GM12878 (cell line): ENCODE measurements around the gene OPCML. TPM values are rescaled to one million over a fixed set of nuclear protein-coding genes. Genes with fewer than 3 reads are reported as not detected.

Experiments
- ATAC-seq: fragments of 200-7000 bp; cut with Tn5 transposase; 3 replicates; pipeline ENCODE4 v1.9.1; 2020; ENCODE audit warnings: mild to moderate bottlenecking, moderate library complexity
- BruUV-seq: library from RNA; stranded (reverse); fragments of 400-500 nt; replicated peaks from 2 replicates; lab custom pipeline; 2021; lab: Mats Ljungman, UMichigan
- CTCF ChIA-PET: fragments of 300-600 bp; sonication (Branson Sonifier 250); formaldehyde crosslinking; extraction: SDS; loops from one replicate; lab custom pipeline; 2021; ENCODE audit warnings: inconsistent platforms; lab: Yijun Ruan, JAX
- POLR2A ChIA-PET: fragments of 350-600 bp; formaldehyde crosslinking; extraction: SDS; loops from one replicate; lab custom pipeline; 2021; ENCODE audit warnings: inconsistent platforms; lab: Charles Lee
- RAD21 ChIA-PET: fragments of 300-600 bp; sonication (Branson Sonifier 250); formaldehyde crosslinking; loops from one replicate; lab custom pipeline; 2023; ENCODE audit warnings: antibody characterized with exemption; ENCODE audit not compliant: unreplicated experiment; lab: Charles Lee
- SMC1A ChIA-PET: fragments of 300-600 bp; sonication (Branson Sonifier 250); formaldehyde crosslinking; loops from one replicate; lab custom pipeline; 2023; ENCODE audit not compliant: unreplicated experiment, uncharacterized antibody; lab: Charles Lee
- DNase-seq: peaks from one replicate; pipeline ENCODE4 v3.0.0-alpha.2; 2011; ENCODE audit warnings: low read depth, low spot score
- FAIRE-seq: peaks from 3 replicates; lab custom pipeline; 2011; peaks lifted over from hg19 to GRCh38; lab: Jason Lieb, UNC
- H2AFZ ChIP-seq: 2 replicates; pipeline ENCODE4 v1.6.0; 2011; ENCODE audit warnings: low read depth, low read length, control low read depth; ENCODE audit not compliant: control insufficient read depth
- H3K27ac ChIP-seq: 2 replicates; pipeline ENCODE4 v1.5.1; 2011; ENCODE audit warnings: control low read depth; ENCODE audit not compliant: control insufficient read depth, insufficient read depth
- H3K27me3 ChIP-seq, 2 experiments: replicated peaks in 1 of 2; 2 replicates each; pipeline versions ENCODE4 v1.6.0 to v1.6.1; 2011; ENCODE audit warnings: low read length in 1 of 2; ENCODE audit not compliant: control insufficient read depth in 2 of 2, insufficient read depth in 2 of 2
- H3K36me3 ChIP-seq, 2 experiments: 2 replicates each; pipeline ENCODE4 v1.5.1; 2011; ENCODE audit warnings: low read length in 1 of 2; ENCODE audit not compliant: control insufficient read depth in 2 of 2, insufficient read depth in 2 of 2
- H3K4me1 ChIP-seq: 2 replicates; pipeline ENCODE4 v1.6.1; 2011; ENCODE audit warnings: mild to moderate bottlenecking, low read length, moderate library complexity, mixed read lengths; ENCODE audit not compliant: control insufficient read depth, insufficient read depth
- H3K4me2 ChIP-seq: 2 replicates; pipeline ENCODE4 v1.6.0; 2011; ENCODE audit warnings: control low read depth; ENCODE audit not compliant: control insufficient read depth, insufficient read depth
- H3K4me3 ChIP-seq: fragments of 200-600 bp; sonication (generic); 2 replicates; pipeline ENCODE4 v1.5.1; 2016
- H3K79me2 ChIP-seq: 2 replicates; pipeline ENCODE4 v1.6.0; 2011; ENCODE audit warnings: low read length; ENCODE audit not compliant: control insufficient read depth, insufficient read depth
- H3K9ac ChIP-seq: 2 replicates; pipeline ENCODE4 v1.8.0; 2011; ENCODE audit warnings: low read length, control low read depth, mixed read lengths; ENCODE audit not compliant: control insufficient read depth, insufficient read depth
- H3K9me3 ChIP-seq: replicated peaks from 3 replicates; pipeline ENCODE4 v1.5.1; 2011; ENCODE audit warnings: mild to moderate bottlenecking, low read length; ENCODE audit not compliant: control insufficient read depth, insufficient read depth
- H4K20me1 ChIP-seq: 2 replicates; pipeline ENCODE4 v1.6.0; 2011; ENCODE audit not compliant: control insufficient read depth, insufficient read depth
- BCL3 ChIP-seq: IDR thresholded peaks from 2 replicates; pipeline ENCODE4 v1.6.1; 2011; ENCODE audit warnings: borderline replicate concordance, low read depth, mild to moderate bottlenecking, moderate library complexity, low read length; ENCODE audit not compliant: insufficient read depth, poor library complexity, severe bottlenecking
- BHLHE40 ChIP-seq, 2 experiments: fragments of 450-650 bp in 1 of 2; IDR thresholded peaks; 2 replicates each; pipeline ENCODE4 v1.6.1; 2011 to 2017; ENCODE audit warnings: low read depth in 2 of 2, borderline replicate concordance in 1 of 2, improper control_type of control experiment in 1 of 2, low read length in 1 of 2, mild to moderate bottlenecking in 1 of 2
- CEBPB ChIP-seq, 2 experiments: fragments of 150-350 bp in 1 of 2; IDR thresholded peaks; 2 replicates each; pipeline ENCODE4 v1.6.1; 2012 to 2014; ENCODE audit warnings: low read depth in 2 of 2, low read length in 2 of 2, borderline replicate concordance in 1 of 2, inconsistent platforms in 1 of 2
- MEF2A ChIP-seq: IDR thresholded peaks from 2 replicates; pipeline ENCODE4 v1.6.1; 2011; ENCODE audit warnings: low read depth, mild to moderate bottlenecking, low read length, moderate library complexity; ENCODE audit not compliant: insufficient read depth
- RAD51 ChIP-seq: fragments of 450-650 bp; IDR thresholded peaks from 2 replicates; pipeline ENCODE4 v1.6.1; 2016; ENCODE audit warnings: moderate library complexity, mild to moderate bottlenecking, inconsistent platforms
- RB1 ChIP-seq: fragments of 450-650 bp; formaldehyde crosslinking; IDR thresholded peaks from 2 replicates; pipeline ENCODE4 v1.6.1; 2017; ENCODE audit warnings: mild to moderate bottlenecking, borderline replicate concordance
- RFX5 ChIP-seq: IDR thresholded peaks from 2 replicates; pipeline ENCODE4 v1.6.1; 2011; ENCODE audit warnings: low read depth, low read length, improper control_type of control experiment
- SIX5 ChIP-seq: IDR thresholded peaks from 2 replicates; pipeline ENCODE4 v1.6.1; 2011; ENCODE audit warnings: mild to moderate bottlenecking, low read depth, low read length, moderate library complexity; ENCODE audit not compliant: severe bottlenecking
- TARDBP ChIP-seq: IDR thresholded peaks from 2 replicates; pipeline ENCODE4 v1.6.1; 2016; ENCODE audit warnings: borderline replicate concordance
- TBL1XR1 ChIP-seq: IDR thresholded peaks from 2 replicates; pipeline ENCODE4 v1.6.1; 2012; ENCODE audit warnings: low read depth, low read length, improper control_type of control experiment
- USF2 ChIP-seq: IDR thresholded peaks from 2 replicates; pipeline ENCODE4 v1.6.1; 2011; ENCODE audit warnings: low read depth, low read length, improper control_type of control experiment, borderline replicate concordance
- ZNF687 ChIP-seq: fragments of 450-650 bp; IDR thresholded peaks from 2 replicates; pipeline ENCODE4 v1.6.1; 2017; ENCODE audit warnings: mild to moderate bottlenecking, moderate library complexity
- WGBS: methylation state at CpG from one replicate; pipeline ENCODE4 v1.1.6; 2016; ENCODE audit warnings: low lambda C conversion rate; ENCODE audit not compliant: insufficient replicate concordance, insufficient coverage; ENCODE audit errors: missing lambda C conversion rate; 5-methylcytosine and 5-hydroxymethylcytosine counted together
- in situ Hi-C: fragments of 300-500 bp; cut with MboI; formaldehyde crosslinking; loops from 9 replicates; pipeline ENCODE4 v1.14.3; 2018; ENCODE audit warnings: mixed read lengths
- intact Hi-C: fragments of 100-400 bp; cut with micrococcal nuclease; formaldehyde crosslinking; loops from one replicate; pipeline ENCODE4 v1.14.2; 2022; ENCODE audit not compliant: unreplicated experiment
- polyA plus RNA-seq, 11 experiments: library from polyadenylated mRNA; depleted of rRNA in 4 of 11; unstranded in 6 of 11; stranded (reverse) in 5 of 11; fragments of >200 nt; fragmentation: Nextera tagmentation in 4 of 11; fragmentation: Illumina TruSeq in 1 of 11; extraction: Ambion mirVana in 4 of 11; extraction: Trizol in 1 of 11; gene quantifications; 1 replicate in 1 of 11; 2 replicates in 10 of 11; pipeline versions ENCODE4 v1.2.1 to v1.2.3, GENCODE V29; 2011 to 2016; ENCODE audit warnings: inconsistent platforms in 2 of 11, missing spikeins in 2 of 11, low read depth in 1 of 11
- total RNA-seq, 4 experiments: library from RNA; depleted of rRNA in 3 of 4; stranded (reverse); fragments of >200 nt in 3 of 4; fragmentation: Illumina TruSeq in 1 of 4; extraction: Trizol in 1 of 4; gene quantifications; 2 replicates each; pipeline versions ENCODE4 v1.2.1 to v1.2.3, GENCODE V29; 2013 to 2021
- TF ChIP-seq, protein P1 (sequence below): IDR thresholded peaks from 2 replicates; pipeline ENCODE4 v1.6.1; 2012; ENCODE audit warnings: low read depth, low read length, improper control_type of control experiment

OPCML gene
- total and polyA plus RNA-seq, 10 of the 15 experiments (the other 5 are each of a cell fraction or from before 2014, with no cell fraction given), result 0.84 TPM; not detected in 9

DNA sequence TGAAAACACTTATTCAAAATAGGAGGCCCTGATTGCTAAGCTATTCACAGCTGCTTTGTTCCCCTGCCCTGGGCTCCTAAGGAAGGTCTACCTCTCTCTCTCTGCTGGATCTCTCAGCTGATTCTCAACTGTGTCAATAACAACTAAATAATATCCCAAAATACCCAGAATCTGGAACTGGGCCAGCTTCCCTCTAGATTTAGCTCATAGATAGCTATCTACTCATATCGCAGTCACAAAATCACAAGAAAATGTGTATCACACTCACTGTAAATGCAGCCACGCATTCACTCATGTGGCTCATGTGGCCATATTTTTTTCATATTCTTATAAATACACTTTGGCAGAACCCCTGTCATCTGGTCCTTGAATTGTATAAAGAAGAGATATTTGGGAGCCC lies 555.1 kb downstream of the OPCML start:
- in situ Hi-C loops, result no loop called here
- ChIA-PET SMC1A (interaction anchor here (1.3 to 2.6 kb wide), 5 partner anchors 10 to 32 kb away, joined by 3 to 17 read pairs (median 4); no protein-coding TSS in a partner anchor), POLR2A (interaction anchor here (1.1 kb wide), 1 partner anchor 16 kb away, joined by 4 read pairs; no protein-coding TSS in a partner anchor), RAD21 (interaction anchor here (1.1 to 1.5 kb wide), 2 partner anchors 18 to 21 kb away, joined by 3 read pairs; no protein-coding TSS in a partner anchor), CTCF (interaction anchor here (0.7 to 1.6 kb wide), 3 partner anchors 34 to 257 kb away, joined by 3 to 4 read pairs (median 3); no protein-coding TSS in a partner anchor)
- intact Hi-C loops, result loop anchor here (2.0 kb wide), 1 partner anchor 20 kb away; no protein-coding TSS in a partner anchor
- Histone ChIP-seq H4K20me1 (no peaks in the 10 kb centered on the region), H3K4me1 (no peaks in the 10 kb centered on the region), H3K79me2 (no peaks in the 10 kb centered on the region), H3K27me3 (no peaks in the 10 kb centered on the region), H3K9me3 (no peaks in the 10 kb centered on the region), H2AFZ (no peak overlapping the region), H3K4me3 (no peak overlapping the region), H3K9ac (no peak overlapping the region), H3K27ac (no peak overlapping the region), H3K4me2 (no peak overlapping the region), H3K36me3 (no peaks in the 10 kb centered on the region)
- BruUV-seq, result no TSS peak
- no peak for FAIRE-seq
- no peak for ATAC-seq
- DNase-seq, result no peak
- 71% methylated on average over 2 of the region's 2 CpGs for WGBS
- TF ChIP-seq TBL1XR1 (no peak), SIX5 (no peak), RAD51 (no peak), CEBPB (IDR thresholded peaks at IDR 0.05; ENCODE audit: borderline replicate concordance in 1 of 2, low read depth in 2 of 2, low read length in 2 of 2) (no peak), TARDBP (no peak), BHLHE40 (IDR thresholded peaks at IDR 0.05; ENCODE audit: borderline replicate concordance in 1 of 2, low read depth in 2 of 2, low read length in 1 of 2) (no peak), RFX5 (no peak), ZNF687 (no peak), RB1 (no peak), MEF2A (no peak), BCL3 (no peak), USF2 (no peak)
- TF ChIP-seq, protein P1, sequence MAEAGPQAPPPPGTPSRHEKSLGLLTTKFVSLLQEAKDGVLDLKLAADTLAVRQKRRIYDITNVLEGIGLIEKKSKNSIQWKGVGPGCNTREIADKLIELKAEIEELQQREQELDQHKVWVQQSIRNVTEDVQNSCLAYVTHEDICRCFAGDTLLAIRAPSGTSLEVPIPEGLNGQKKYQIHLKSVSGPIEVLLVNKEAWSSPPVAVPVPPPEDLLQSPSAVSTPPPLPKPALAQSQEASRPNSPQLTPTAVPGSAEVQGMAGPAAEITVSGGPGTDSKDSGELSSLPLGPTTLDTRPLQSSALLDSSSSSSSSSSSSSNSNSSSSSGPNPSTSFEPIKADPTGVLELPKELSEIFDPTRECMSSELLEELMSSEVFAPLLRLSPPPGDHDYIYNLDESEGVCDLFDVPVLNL, result no peak
